Subcutaneous adipose tissue (tissue), 4 donors: ENCODE results near the gene CFAP100. TPM values are rescaled to one million over a fixed set of nuclear protein-coding genes. Genes with fewer than 3 reads are reported as not detected.

Source experiments
- CTCF ChIP-seq: fragments of 450-650 bp; IDR thresholded peaks from one replicate; pipeline ENCODE4 v1.5.1; 2016; ENCODE audit warnings: low read depth, mild to moderate bottlenecking, control low read depth, antibody characterized with exemption, moderate library complexity
- total RNA-seq, 4 donors: library from RNA; depleted of rRNA; stranded (reverse); fragments of >200 nt; gene quantifications; one replicate each; pipeline ENCODE4 v1.1.0, GENCODE V29; 2016

The CFAP100 gene
- total RNA-seq, 4 donors from 2014 or later: not detected

DNA sequence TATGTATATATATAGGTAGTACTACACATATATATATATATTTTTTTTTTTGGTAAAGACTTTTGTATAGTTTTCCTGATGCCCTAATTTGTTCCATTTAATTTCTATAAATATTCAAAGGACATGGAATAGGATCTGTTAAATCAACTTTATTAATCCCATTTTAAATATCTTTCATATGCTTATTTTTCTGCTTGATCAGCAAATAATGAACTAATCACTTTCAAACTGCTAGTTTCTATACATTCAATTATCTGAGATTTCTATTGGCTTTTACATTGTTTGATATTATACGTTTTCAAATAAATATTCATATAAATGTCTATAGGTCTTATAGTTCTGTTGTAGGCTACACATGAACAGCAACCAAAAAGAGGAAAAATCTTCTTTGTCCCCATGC lies 59.3 kb downstream of the CFAP100 start:
- TF ChIP-seq CTCF: no peak

DNA sequence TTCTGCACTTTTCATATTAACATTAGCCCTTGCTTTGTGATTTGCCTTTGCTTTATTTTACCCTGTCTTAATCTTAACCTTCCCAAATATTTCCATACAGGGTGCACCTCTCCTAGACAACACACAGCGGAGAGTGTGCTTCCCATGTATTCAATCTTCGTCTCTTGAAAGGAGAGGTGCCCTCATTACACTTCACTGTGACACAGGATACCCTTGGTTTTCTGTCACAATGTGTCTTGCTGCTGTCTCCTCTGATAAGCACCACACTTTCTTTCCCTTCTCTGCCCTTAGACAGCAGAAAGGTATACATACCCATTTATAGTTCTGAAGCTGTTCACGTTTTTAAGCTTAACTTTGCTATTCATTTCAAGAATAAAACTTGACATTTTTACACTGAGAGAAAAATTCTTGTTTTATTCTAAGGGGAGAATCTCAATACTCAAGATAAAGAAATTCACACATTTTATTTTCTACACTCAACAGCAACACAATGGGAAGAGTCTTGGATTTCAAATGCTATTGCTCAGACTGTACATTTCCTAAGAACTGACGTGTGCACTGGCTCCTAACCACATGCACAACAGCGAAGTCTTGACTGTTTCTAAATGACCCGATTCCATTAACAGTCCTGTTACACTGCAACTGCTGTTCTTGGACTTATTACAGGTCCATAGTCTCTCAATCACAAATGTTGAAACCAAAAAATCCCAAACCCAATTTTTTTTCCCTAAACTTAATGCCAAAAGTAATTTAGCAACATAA lies 59.9 kb downstream of the CFAP100 start:
- TF ChIP-seq CTCF: no peak

DNA sequence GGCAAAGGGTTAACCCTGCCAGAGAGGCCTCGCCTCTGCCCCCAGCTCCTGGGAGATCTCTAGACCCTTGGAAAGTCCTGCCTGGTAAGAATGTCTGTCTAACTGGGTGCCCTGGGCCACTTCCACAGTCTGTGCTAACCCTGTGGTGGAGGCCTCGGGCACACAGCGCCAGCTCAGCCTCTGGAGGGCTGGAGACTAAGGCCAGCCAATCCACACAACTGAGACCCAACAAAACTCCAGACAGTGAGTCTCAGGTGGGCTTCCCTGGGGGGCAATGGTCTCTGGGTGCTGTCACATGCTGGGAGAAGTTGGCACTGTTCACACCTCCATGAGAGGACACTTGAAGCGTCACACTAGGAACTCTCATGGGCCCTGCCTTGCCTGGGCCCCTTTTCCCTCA lies 61.5 kb downstream of the CFAP100 start:
- TF ChIP-seq CTCF: no peak

- TF ChIP-seq CTCF: no peak
Measured at GRCh38 chr3:126456766-126457388, 62.2 kb downstream of the CFAP100 start.

- no peak for TF ChIP-seq CTCF
Measured at GRCh38 chr3:126459111-126459762, 64.5 kb downstream of the CFAP100 start.

DNA sequence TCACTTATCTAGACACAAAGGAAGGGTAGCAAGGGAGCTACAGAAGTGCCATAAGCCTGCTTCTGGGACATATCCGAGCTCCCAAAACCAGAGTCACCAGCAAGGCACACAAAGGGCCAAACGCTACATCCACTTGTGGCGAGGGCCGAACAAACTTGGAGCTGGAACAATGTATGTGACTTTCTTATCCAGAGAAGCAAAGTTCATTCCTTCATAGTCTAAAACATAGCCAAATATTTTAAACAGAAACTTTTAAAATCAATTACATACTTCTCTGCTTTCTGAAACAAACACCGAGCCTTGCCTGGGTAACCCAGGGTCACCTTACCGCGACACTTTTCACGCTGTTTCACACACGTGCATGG lies 65.0 kb downstream of the CFAP100 start:
- no peak for TF ChIP-seq CTCF

DNA sequence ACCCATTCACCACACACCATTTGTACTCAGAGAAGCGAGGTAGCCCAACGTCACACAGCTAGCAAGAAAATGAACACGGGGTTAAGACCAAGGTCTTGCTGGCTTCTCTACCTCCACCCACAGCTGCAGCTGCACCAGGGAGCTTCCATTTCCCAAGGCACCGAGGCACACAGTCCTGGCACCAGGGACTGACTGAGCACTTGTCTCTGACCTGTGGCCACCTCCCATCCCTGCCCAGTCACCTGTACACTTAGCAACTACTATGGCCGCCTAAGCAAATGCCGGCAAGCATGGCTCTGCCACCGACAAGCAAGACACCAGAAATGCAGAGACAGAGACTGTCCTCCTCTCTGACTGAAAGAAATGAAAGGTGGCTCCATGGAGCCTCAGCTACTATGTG lies 65.7 kb downstream of the CFAP100 start:
- no peak for TF ChIP-seq CTCF
